ENCODE measurements around the gene SPATA32.

The SPATA32 gene

GRCh38 chr17:45247429-45248131, 14.3 kb downstream of the SPATA32 start:
- DNase-seq (ENCODE audit: low spot score) (peak; percentile 71), FAIRE-seq (peak; percentile 5)

- FAIRE-seq (no peak), DNase-seq (ENCODE audit: low spot score) (no peak)
Measured at GRCh38 chr17:45246861-45247428, 14.9 kb downstream of the SPATA32 start.

GRCh38 chr17:45246338-45246737, 15.6 kb downstream of the SPATA32 start:
- no peak for FAIRE-seq
- DNase-seq (ENCODE audit: low spot score) = no peak

- no peak for DNase-seq (ENCODE audit: low spot score)
- no peak for FAIRE-seq
Measured at GRCh38 chr17:45244725-45245656, 16.9 kb downstream of the SPATA32 start.

GRCh38 chr17:45243750-45244149, 18.1 kb downstream of the SPATA32 start:
- FAIRE-seq (no peak), DNase-seq (ENCODE audit: low spot score) (no peak)

GRCh38 chr17:45242029-45242414, 19.9 kb downstream of the SPATA32 start:
- FAIRE-seq (no peak), DNase-seq (ENCODE audit: low spot score) (no peak)

- FAIRE-seq = no peak
- no peak for DNase-seq (ENCODE audit: low spot score)
Measured at GRCh38 chr17:45241328-45242028, 20.4 kb downstream of the SPATA32 start.

GRCh38 chr17:45240905-45241327, 21.0 kb downstream of the SPATA32 start:
- DNase-seq (ENCODE audit: low spot score) (no peak), FAIRE-seq (no peak)

- DNase-seq (ENCODE audit: low spot score) (no peak), FAIRE-seq (no peak)
Measured at GRCh38 chr17:45238155-45238774, 23.6 kb downstream of the SPATA32 start.

GRCh38 chr17:45237686-45238085, 24.2 kb downstream of the SPATA32 start:
- DNase-seq (ENCODE audit: low spot score) = no peak
- FAIRE-seq = no peak

GRCh38 chr17:45236282-45236606, 25.6 kb downstream of the SPATA32 start:
- FAIRE-seq (no peak), DNase-seq (ENCODE audit: low spot score) (no peak)

GRCh38 chr17:45235416-45236281, 26.2 kb downstream of the SPATA32 start:
- DNase-seq (ENCODE audit: low spot score) = peak; percentile 31
- no peak for FAIRE-seq

GRCh38 chr17:45234641-45235415, 27.1 kb downstream of the SPATA32 start:
- DNase-seq (ENCODE audit: low spot score) (peak; percentile 36), FAIRE-seq (no peak)

- DNase-seq (ENCODE audit: low spot score) = no peak
- no peak for FAIRE-seq
Measured at GRCh38 chr17:45233423-45233924, 28.4 kb downstream of the SPATA32 start.

- FAIRE-seq (no peak), DNase-seq (ENCODE audit: low spot score) (no peak)
Measured at GRCh38 chr17:45232514-45233422, 29.1 kb downstream of the SPATA32 start.

- FAIRE-seq = no peak
- DNase-seq (ENCODE audit: low spot score) = no peak
Measured at GRCh38 chr17:45231481-45232116, 30.3 kb downstream of the SPATA32 start.

- FAIRE-seq (no peak), DNase-seq (ENCODE audit: low spot score) (no peak)
Measured at GRCh38 chr17:45230787-45231480, 31.0 kb downstream of the SPATA32 start.
